ENCODE results near the gene PDGFB.

Gene PDGFB

GRCh38 chr22:39244496-39245129, at the start of gene PDGFB:
PDGFB (minus strand) TSS chr22:39244982; CDS start chr22:39243963, 1,019 bp downstream.
- peak; percentile 33 for DNase-seq

- DNase-seq: no peak
These were observed 49.1 kb upstream of the PDGFB start for GRCh38 chr22:39293766-39294368.

- DNase-seq: peak; percentile 37
These were observed 47.8 kb upstream of the PDGFB start for GRCh38 chr22:39292561-39293074.

GRCh38 chr22:39292031-39292462, 47.3 kb upstream of the PDGFB start:
- DNase-seq: no peak

GRCh38 chr22:39291523-39291922, 46.7 kb upstream of the PDGFB start:
- no peak for DNase-seq

- no peak for DNase-seq
These were observed 46.0 kb upstream of the PDGFB start for GRCh38 chr22:39290724-39291161.

GRCh38 chr22:39289975-39290720, 45.4 kb upstream of the PDGFB start:
- no peak for DNase-seq

- DNase-seq: no peak
These were observed 44.8 kb upstream of the PDGFB start for GRCh38 chr22:39289533-39289932.

- no peak for DNase-seq
These were observed 43.5 kb upstream of the PDGFB start for GRCh38 chr22:39288135-39288898.

GRCh38 chr22:39287076-39287725, 42.4 kb upstream of the PDGFB start:
- no peak for DNase-seq

- DNase-seq: no peak
These were observed 40.2 kb upstream of the PDGFB start for GRCh38 chr22:39284983-39285382.

- DNase-seq: no peak
These were observed 39.6 kb upstream of the PDGFB start for GRCh38 chr22:39284142-39284980.

GRCh38 chr22:39283322-39284141, 38.8 kb upstream of the PDGFB start:
- peak; percentile 26 for DNase-seq

- no peak for DNase-seq
These were observed 38.0 kb upstream of the PDGFB start for GRCh38 chr22:39282645-39283321.

GRCh38 chr22:39281126-39281525, 36.3 kb upstream of the PDGFB start:
- no peak for DNase-seq

GRCh38 chr22:39280250-39280649, 35.5 kb upstream of the PDGFB start:
- no peak for DNase-seq

- no peak for DNase-seq
These were observed 34.5 kb upstream of the PDGFB start for GRCh38 chr22:39279170-39279850.

GRCh38 chr22:39278040-39278439, 33.3 kb upstream of the PDGFB start:
- DNase-seq: no peak

GRCh38 chr22:39277142-39277607, 32.4 kb upstream of the PDGFB start:
- DNase-seq: no peak
